DMS53 (cell line): ENCODE results near the gene NIPAL1.
A peak's percentile ranks its signal among the peaks of the same experiment; 100 is the strongest.

Experiments used
- DNase-seq: peaks from one replicate; lab custom pipeline; 2025; lab: John Stamatoyannopoulos, UW

Gene NIPAL1

GRCh38 chr4:48065587-48066052 is 49.0 kb downstream of the NIPAL1 start:
- DNase-seq = no peak

- no peak for DNase-seq
Measured at GRCh38 chr4:48067536-48067935, 51.0 kb downstream of the NIPAL1 start.

GRCh38 chr4:48068182-48068581 is 51.6 kb downstream of the NIPAL1 start:
- DNase-seq = no peak

- no peak for DNase-seq
Measured at GRCh38 chr4:48069026-48069425, 52.5 kb downstream of the NIPAL1 start.

- DNase-seq = peak; percentile 26
Measured at GRCh38 chr4:48071191-48071590, 54.6 kb downstream of the NIPAL1 start.

- DNase-seq = no peak
Measured at GRCh38 chr4:48073567-48074103, 57.1 kb downstream of the NIPAL1 start.

GRCh38 chr4:48074657-48075056 is 58.1 kb downstream of the NIPAL1 start:
- peak; percentile 71 for DNase-seq

- no peak for DNase-seq
Measured at GRCh38 chr4:48078425-48078824, 61.9 kb downstream of the NIPAL1 start.

GRCh38 chr4:48078862-48079655 is 62.5 kb downstream of the NIPAL1 start:
- no peak for DNase-seq

- peak; percentile 59 for DNase-seq
Measured at GRCh38 chr4:48079972-48080391, 63.4 kb downstream of the NIPAL1 start.

GRCh38 chr4:48081196-48081595 is 64.6 kb downstream of the NIPAL1 start:
- no peak for DNase-seq

- no peak for DNase-seq
Measured at GRCh38 chr4:48082956-48083355, 66.4 kb downstream of the NIPAL1 start.

GRCh38 chr4:48085821-48086589 is 69.4 kb downstream of the NIPAL1 start:
- DNase-seq = no peak
